ENCODE results near the gene SMG5. TPM values are rescaled to one million over a fixed set of nuclear protein-coding genes. Genes with fewer than 3 reads are reported as not detected.

The SMG5 gene
- total and polyA plus RNA-seq, 9 donors: 30.1 to 54.6 (median 38.3) TPM

- H3K9me3 ChIP-seq: no peaks in the 10 kb centered on the region
- TF ChIP-seq POLR2A (IDR thresholded peaks at IDR 0.05): no peak
- TF ChIP-seq CTCF (IDR thresholded peaks at IDR 0.05): no peak
- no peak for TF ChIP-seq EP300 (IDR thresholded peaks at IDR 0.05)
- peaks cover 4% of the 10 kb centered on the region for H3K4me1 ChIP-seq (ENCODE audit: insufficient read depth)
- no peaks in the 10 kb centered on the region for H3K27me3 ChIP-seq
- no peaks in the 10 kb centered on the region for H3K36me3 ChIP-seq
- WGBS, 3 donors: 70 to 82% (median 71%) methylated on average over 2 of the region's 2 CpGs
- no peak for DNase-seq
- no peak overlapping the region for H3K27ac ChIP-seq
- no peak overlapping the region for H3K4me3 ChIP-seq
- intact Hi-C loops (cut with DNase I): no loop called here
Measured at GRCh38 chr1:156244126-156244525, 38.5 kb downstream of the SMG5 start.

GRCh38 chr1:156242738-156243137, 39.9 kb downstream of the SMG5 start:
- H3K4me3 ChIP-seq: no peak overlapping the region
- H3K27me3 ChIP-seq: no peaks in the 10 kb centered on the region
- H3K36me3 ChIP-seq: no peaks in the 10 kb centered on the region
- intact Hi-C loops (cut with DNase I): no loop called here
- no peak for DNase-seq
- H3K27ac ChIP-seq: no peak overlapping the region
- no peaks in the 10 kb centered on the region for H3K9me3 ChIP-seq
- no peak for TF ChIP-seq CTCF (IDR thresholded peaks at IDR 0.05)
- TF ChIP-seq EP300 (IDR thresholded peaks at IDR 0.05): no peak
- 46 to 56% (median 52%) methylated on average over 10 of the region's 10 CpGs for WGBS, 3 donors
- peaks cover 4% of the 10 kb centered on the region for H3K4me1 ChIP-seq (ENCODE audit: insufficient read depth)

- Histone ChIP-seq H3K27me3 (no peaks in the 10 kb centered on the region), H3K36me3 (no peaks in the 10 kb centered on the region), H3K4me1 (ENCODE audit: insufficient read depth) (peaks cover 4% of the 10 kb centered on the region), H3K9me3 (no peaks in the 10 kb centered on the region), H3K27ac (no peak within 1 kb of the TSS), H3K4me3 (no peak within 1 kb of the TSS)
- TF ChIP-seq POLR2A (IDR thresholded peaks at IDR 0.05) (no peak), EP300 (IDR thresholded peaks at IDR 0.05) (no peak), CTCF (IDR thresholded peaks at IDR 0.05) (no peak)
- WGBS, 3 donors: 79 to 81% (median 81%) methylated on average over 13 to 14 of the region's 14 CpGs
- no peak for DNase-seq
- intact Hi-C loops (cut with DNase I): no loop called here
Measured at GRCh38 chr1:156241926-156242325, 40.7 kb downstream of the SMG5 start, which contains the start of gene BGLAP. Gene BGLAP, plus strand, starts transcription at chr1:156242184. Its CDS starts 48 bp downstream, at chr1:156242232.

- no peak for DNase-seq
- H3K9me3 ChIP-seq: no peaks in the 10 kb centered on the region
- H3K4me1 ChIP-seq (ENCODE audit: insufficient read depth): peaks cover 4% of the 10 kb centered on the region
- 59 to 70% (median 66%) methylated on average over 14 to 15 of the region's 15 CpGs for WGBS, 3 donors
- H3K27me3 ChIP-seq: no peaks in the 10 kb centered on the region
- no peak overlapping the region for H3K27ac ChIP-seq
- no peak for TF ChIP-seq EP300 (IDR thresholded peaks at IDR 0.05)
- H3K4me3 ChIP-seq: no peak overlapping the region
- no peaks in the 10 kb centered on the region for H3K36me3 ChIP-seq
- intact Hi-C loops (cut with DNase I): no loop called here
Measured at GRCh38 chr1:156241311-156241811, 41.3 kb downstream of the SMG5 start.

- Histone ChIP-seq H3K36me3 (no peaks in the 10 kb centered on the region), H3K9me3 (no peaks in the 10 kb centered on the region), H3K27me3 (no peaks in the 10 kb centered on the region), H3K4me3 (no peak overlapping the region), H3K4me1 (ENCODE audit: insufficient read depth) (no peaks in the 10 kb centered on the region), H3K27ac (no peak overlapping the region)
- TF ChIP-seq EP300 (IDR thresholded peaks at IDR 0.05): no peak
- TF ChIP-seq CTCF (IDR thresholded peaks at IDR 0.05): no peak
- TF ChIP-seq POLR2A (IDR thresholded peaks at IDR 0.05): no peak
- intact Hi-C loops (cut with DNase I): loop anchor here in 1 of 4 donors (10.0 kb wide), 1 partner anchor 187 kb away; no protein-coding TSS in a partner anchor
- no peak for DNase-seq
- WGBS, 3 donors: 94 to 96% (median 94%) methylated on average over 5 of the region's 5 CpGs
Measured at GRCh38 chr1:156238248-156238647, 44.4 kb downstream of the SMG5 start.

Measured in ovary (tissue), 9 donors.